Activated CD8-positive, alpha-beta memory T cell treated with anti-CD3 and anti-CD28 coated beads, Interleukin-2, amount 10 ng/mL, durations not matched to agents 7 days and 5 days (primary cell): ENCODE measurements around the gene FASTKD1. TPM values are rescaled to one million over a fixed set of nuclear protein-coding genes. Genes with fewer than 3 reads are reported as not detected.

ENCODE experiments used
- ATAC-seq: fragments of 150-1000 bp; cut with Tn5 transposase; one replicate; pipeline ENCODE4 v1.10.0; 2021; ENCODE audit warnings: moderate library complexity
- CTCF ChIA-PET: fragments of 350-600 bp; sonication (Branson Sonifier 250); formaldehyde crosslinking; loops from one replicate; lab custom pipeline; 2021; ENCODE audit warnings: antibody characterized with exemption; lab: Charles Lee
- DNase-seq: peaks from one replicate; pipeline ENCODE4 v3.0.0-alpha.2; 2020
- H3K27ac Mint-ChIP-seq: one replicate; pipeline ENCODE4 v1.8.0; 2021; ENCODE audit warnings: mild to moderate bottlenecking, mixed read lengths
- H3K27me3 Mint-ChIP-seq: one replicate; pipeline ENCODE4 v1.8.0; 2021; ENCODE audit warnings: mixed read lengths
- H3K36me3 Mint-ChIP-seq: one replicate; pipeline ENCODE4 v1.8.0; 2021; ENCODE audit warnings: mild to moderate bottlenecking, mixed read lengths
- H3K4me1 Mint-ChIP-seq: one replicate; pipeline ENCODE4 v1.8.0; 2021; ENCODE audit warnings: mixed read lengths
- H3K4me3 Mint-ChIP-seq: one replicate; pipeline ENCODE4 v1.8.0; 2021; ENCODE audit warnings: mild to moderate bottlenecking, moderate library complexity, mixed read lengths
- H3K9me3 Mint-ChIP-seq: one replicate; pipeline ENCODE4 v1.8.0; 2022; ENCODE audit warnings: low read depth, mixed read lengths
- total RNA-seq, 2 experiments: library from RNA; stranded (reverse); gene quantifications; one replicate each; pipeline ENCODE4 v1.2.3, GENCODE V29; 2021

FASTKD1 gene
- total RNA-seq, 2 experiments from 2014 or later: 45.2 to 48.9 TPM

GRCh38 chr2:169486487-169486886 is 87.2 kb downstream of the FASTKD1 start:
- peaks cover 3% of the 10 kb centered on the region for H3K36me3 Mint-ChIP-seq
- no peak for ATAC-seq
- CTCF ChIA-PET: no interaction called here
- H3K4me1 Mint-ChIP-seq: no peaks in the 10 kb centered on the region
- no peaks in the 10 kb centered on the region for H3K9me3 Mint-ChIP-seq
- no peak for DNase-seq
- H3K4me3 Mint-ChIP-seq: no peak overlapping the region
- no peak overlapping the region for H3K27ac Mint-ChIP-seq
- H3K27me3 Mint-ChIP-seq: no peaks in the 10 kb centered on the region

GRCh38 chr2:169485650-169486138 is 88.0 kb downstream of the FASTKD1 start:
- CTCF ChIA-PET: interaction anchor here (1.4 kb wide), 1 partner anchor 42 kb away, joined by 3 read pairs; no protein-coding TSS in a partner anchor
- Mint-ChIP-seq H3K9me3 (no peaks in the 10 kb centered on the region), H3K4me1 (no peaks in the 10 kb centered on the region), H3K36me3 (peaks cover 2% of the 10 kb centered on the region), H3K27ac (no peak overlapping the region), H3K27me3 (no peaks in the 10 kb centered on the region), H3K4me3 (no peak overlapping the region)
- DNase-seq (no peak), ATAC-seq (no peak)

- no peaks in the 10 kb centered on the region for H3K9me3 Mint-ChIP-seq
- no peak for DNase-seq
- peak overlapping the region; percentile 91 for H3K4me3 Mint-ChIP-seq
- H3K27ac Mint-ChIP-seq: no peak overlapping the region
- no peaks in the 10 kb centered on the region for H3K36me3 Mint-ChIP-seq
- CTCF ChIA-PET: interaction anchor here (0.7 to 1.7 kb wide), 12 partner anchors 9 to 347 kb away, joined by 3 to 10 read pairs (median 3); partner anchors contain the start of gene UBR3
- no peak for ATAC-seq
- peaks cover 15% of the 10 kb centered on the region for H3K4me1 Mint-ChIP-seq
- no peaks in the 10 kb centered on the region for H3K27me3 Mint-ChIP-seq
Observed at GRCh38 chr2:169480079-169480465, 93.6 kb downstream of the FASTKD1 start.

Other genes starting within 250 kb of the FASTKD1 start
- gene LRP2, start 211.3 kb downstream of the FASTKD1 start, total RNA-seq: under 1 TPM; 0.44 to 0.68 TPM
- gene BBS5, start 94.4 kb downstream of the FASTKD1 start, total RNA-seq: 1 to 10 TPM; 1.3 to 1.9 TPM
- gene KLHL41, start 64.2 kb downstream of the FASTKD1 start, total RNA-seq: under 1 TPM in 1 of 2 experiments, not detected in 1; 0.12 TPM
- 10 to 100 TPM; 55.5 to 56.7 TPM for gene PPIG, start 10.5 kb upstream of the FASTKD1 start, total RNA-seq
- not detected for gene CFAP210, start 120.5 kb upstream of the FASTKD1 start, total RNA-seq
- gene PHOSPHO2, start 120.6 kb upstream of the FASTKD1 start, total RNA-seq: 1 to 10 TPM; 4.1 to 5.9 TPM
- 10 to 100 TPM; 10.2 to 11.5 TPM for gene KLHL23, start 160.0 kb upstream of the FASTKD1 start, total RNA-seq
- 10 to 100 TPM; 88.2 to 88.9 TPM for gene SSB, start 225.0 kb upstream of the FASTKD1 start, total RNA-seq